NT2/D1 (cell line): ENCODE results near the gene CREB5.

ENCODE experiments used
- SUZ12 ChIP-seq: IDR thresholded peaks from 2 replicates; pipeline ENCODE4 v1.6.1; 2011; ENCODE audit not compliant: insufficient read length, insufficient read depth; ENCODE audit errors: extremely low read depth
- ZNF274 ChIP-seq: IDR thresholded peaks from 2 replicates; pipeline ENCODE4 v1.6.1; 2011; ENCODE audit warnings: mild to moderate bottlenecking, low read depth, low read length

- no peak for TF ChIP-seq ZNF274
- no peak for TF ChIP-seq SUZ12
Observed at GRCh38 chr7:28818996-28819395, 406.7 kb downstream of the CREB5 start.
